HG03135 (cell line): Measurements from ENCODE around the gene PRSS38.

Source experiments
- ATAC-seq: cut with Tn5 transposase; IDR thresholded peaks from one replicate; pipeline ENCODE4 v1.9.1; 2021; ENCODE audit warnings: mild to moderate bottlenecking, moderate library complexity; ENCODE audit not compliant: unreplicated experiment

Gene PRSS38

DNA sequence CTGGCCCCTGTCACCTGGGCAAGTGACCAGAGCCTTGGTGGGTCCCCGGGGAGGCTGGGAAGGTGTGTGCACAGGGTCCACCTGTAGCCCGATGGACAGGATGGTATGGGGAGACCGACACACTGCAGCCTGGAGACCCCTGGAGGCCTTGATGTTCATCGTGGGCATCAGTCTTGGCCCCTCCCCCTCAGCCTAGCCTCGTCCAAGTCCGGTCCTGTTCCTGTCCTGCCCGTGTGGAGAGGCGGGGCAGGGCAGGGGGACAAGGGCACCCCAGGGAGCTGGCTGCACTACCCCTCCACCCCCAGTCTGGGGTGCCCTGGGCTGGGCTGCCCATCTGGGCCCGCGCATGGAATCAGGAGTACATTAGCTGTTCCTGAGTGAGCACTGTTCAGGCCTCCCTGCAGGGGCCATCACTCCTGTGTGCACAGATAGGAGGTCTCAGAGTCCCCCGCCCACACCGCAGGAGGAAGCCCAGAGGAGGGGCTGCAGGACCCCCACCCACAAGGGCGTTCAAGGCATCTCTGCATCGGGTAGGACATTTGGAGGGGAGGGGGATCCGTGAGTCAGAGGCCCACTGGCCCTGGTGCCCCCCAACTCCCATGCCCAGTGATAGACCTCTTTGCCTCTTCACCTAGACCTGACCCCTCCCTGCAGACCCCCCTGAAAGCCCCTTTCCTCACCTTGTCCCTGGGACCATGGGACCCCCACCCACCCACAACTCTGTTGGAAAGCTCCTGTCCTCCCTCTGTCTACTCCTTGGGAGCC is 69.1 kb downstream of the PRSS38 start:
- no peak for ATAC-seq

DNA sequence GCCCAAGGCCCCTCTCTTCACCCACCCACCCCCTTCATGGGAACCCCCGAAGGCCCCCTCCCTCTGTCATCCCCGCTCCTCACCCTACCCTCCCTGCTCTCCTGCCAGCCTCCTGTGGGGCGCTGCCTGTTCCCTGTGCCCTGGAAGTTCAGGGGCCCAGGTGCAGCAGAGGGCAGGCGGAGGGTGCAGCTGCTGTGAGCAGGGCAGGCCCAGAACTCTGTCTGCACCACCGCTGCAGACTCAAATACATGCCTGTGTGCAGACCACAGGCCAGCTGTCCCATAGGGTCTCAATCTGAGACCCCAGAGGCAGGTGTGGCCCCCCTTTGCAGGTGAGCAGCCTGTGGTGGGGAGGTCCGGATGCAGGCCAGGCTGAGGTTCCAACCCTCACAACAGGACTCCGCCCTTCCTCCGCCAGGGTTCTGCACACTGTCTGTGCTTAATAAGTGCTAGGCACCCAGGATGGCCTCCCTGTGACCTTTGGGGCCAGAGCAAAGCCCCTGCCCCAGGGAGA is 69.7 kb downstream of the PRSS38 start:
- no peak for ATAC-seq

DNA sequence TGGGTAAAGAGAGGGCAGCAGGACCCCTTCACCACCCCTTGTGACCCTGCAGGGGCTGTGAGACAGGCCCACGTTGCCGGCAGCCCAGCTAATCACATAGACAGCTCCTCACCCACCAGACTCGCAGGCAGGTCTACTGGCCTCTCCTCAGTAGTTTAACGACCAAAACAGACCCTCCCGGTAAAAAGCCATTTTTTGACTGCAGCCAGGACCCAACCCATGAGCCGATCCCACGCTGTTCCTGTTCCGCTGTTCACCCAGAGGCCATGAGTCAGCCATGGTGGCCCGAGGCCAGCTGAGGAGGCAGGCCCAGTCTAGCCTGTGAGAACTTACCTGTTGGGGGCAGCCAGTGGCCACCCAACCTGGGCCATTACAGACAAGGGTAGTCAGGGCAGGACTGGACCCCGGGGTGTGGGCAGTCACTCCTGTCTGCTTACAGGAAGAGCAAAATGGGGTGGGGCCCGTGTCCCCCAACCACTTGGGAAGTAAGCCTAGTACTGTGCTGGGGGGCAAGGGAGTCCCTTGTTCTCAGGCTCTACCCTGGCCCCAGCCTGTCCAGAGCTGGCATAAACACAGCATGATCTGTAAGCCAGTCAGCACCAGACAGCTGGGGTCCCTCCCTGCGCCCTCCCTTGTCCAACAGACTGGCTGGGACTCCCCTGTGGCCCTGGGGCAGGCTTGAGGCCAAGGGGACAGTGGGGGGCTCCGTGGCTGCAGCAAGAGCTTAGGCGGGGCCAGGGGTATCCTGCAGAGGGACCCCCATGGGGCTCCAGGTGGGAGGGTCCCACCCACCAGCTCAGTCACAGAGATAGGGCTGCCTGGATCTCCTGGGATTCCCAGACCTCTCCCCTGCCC is 70.4 kb downstream of the PRSS38 start:
- ATAC-seq: no peak

DNA sequence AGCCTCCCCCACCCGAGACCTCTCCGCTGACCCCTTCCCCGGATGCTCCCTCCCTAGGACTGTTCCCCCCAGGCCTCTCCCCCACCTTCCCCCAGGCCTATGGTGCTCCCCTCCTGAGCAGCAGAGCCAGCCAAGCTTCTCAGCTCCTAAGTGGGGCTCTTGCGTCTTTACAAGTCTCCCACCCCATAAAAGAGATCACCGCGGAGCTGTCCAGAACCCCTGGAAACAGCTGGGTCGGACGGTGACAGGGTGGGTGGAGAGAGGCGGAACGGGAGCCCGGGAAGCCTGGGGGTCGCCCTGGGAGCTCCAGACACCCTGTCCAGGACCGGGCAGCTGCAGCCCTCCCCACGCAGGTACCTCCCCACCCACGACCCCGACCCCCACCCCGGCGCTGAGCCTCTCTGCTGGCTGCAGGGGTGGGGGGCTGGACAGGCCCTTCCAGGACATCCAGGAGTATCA is 71.1 kb downstream of the PRSS38 start:
- no peak for ATAC-seq

DNA sequence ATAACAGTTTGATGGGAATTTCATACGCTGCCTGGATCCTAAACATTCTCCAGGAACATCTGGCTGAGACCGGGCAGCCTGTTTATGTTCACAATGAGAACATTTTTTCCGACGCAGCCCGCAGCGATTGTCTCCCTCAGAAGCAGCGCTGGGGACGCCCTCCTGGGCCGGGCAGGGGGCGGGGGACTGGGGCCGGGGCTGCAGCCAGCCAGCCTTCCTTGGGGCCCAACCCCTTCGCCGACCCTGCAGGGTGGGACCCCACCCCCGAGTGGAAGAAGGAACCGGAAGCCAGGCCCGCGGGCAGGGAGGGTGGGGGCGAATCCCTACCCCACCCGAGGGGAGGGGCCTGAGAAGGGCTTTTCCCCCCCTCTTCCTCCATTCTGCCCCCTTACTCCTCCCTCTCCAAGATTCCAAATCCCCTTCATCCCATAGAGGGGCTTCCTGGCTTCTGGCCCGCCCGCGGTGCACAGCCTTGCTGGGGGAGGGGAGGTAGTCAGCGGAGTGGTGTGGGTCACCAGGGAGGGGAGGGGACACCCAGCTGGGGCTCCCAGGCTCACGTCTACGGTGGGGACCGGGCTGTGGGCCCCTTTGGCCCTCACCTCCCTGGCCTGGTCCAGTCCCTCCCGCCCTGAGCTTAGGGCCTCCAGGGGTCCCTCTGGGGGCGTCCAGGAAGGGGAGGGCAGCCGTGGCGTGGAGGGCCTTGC is 71.7 kb downstream of the PRSS38 start:
- no peak for ATAC-seq

DNA sequence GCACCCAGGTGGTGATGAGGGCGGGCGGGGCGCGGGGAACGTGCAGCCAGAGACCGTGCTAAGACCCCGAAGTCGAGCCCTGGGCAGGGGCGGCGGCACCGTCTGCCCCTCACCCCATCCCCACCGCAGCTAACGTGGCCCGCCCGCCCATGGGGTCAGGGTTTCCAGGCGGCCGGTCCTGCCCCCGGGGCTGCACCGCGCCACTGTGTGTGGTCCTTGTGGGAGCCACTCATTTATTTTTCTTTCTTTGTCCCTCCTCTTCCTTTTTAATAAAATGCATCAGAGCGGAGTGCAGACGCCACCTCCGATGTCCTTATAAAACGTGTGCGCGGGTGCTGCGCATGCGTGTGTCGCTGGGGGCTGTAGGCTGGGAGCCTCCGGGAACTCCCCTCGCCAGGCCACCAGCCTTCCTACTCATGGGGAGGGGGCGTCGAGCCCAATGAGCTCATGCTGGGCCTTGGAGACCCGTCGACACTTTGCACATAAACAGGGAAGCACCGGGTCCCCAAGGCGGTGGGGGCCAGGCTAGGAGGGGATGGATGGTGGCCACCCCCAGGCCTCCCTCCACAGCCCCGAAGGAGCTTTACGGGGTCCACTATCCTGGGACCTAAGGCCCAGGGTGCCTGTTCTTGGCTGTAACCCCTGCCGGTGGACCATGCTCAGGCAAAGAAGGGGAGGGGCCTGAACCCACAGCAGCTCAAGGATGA is 72.4 kb downstream of the PRSS38 start:
- no peak for ATAC-seq

DNA sequence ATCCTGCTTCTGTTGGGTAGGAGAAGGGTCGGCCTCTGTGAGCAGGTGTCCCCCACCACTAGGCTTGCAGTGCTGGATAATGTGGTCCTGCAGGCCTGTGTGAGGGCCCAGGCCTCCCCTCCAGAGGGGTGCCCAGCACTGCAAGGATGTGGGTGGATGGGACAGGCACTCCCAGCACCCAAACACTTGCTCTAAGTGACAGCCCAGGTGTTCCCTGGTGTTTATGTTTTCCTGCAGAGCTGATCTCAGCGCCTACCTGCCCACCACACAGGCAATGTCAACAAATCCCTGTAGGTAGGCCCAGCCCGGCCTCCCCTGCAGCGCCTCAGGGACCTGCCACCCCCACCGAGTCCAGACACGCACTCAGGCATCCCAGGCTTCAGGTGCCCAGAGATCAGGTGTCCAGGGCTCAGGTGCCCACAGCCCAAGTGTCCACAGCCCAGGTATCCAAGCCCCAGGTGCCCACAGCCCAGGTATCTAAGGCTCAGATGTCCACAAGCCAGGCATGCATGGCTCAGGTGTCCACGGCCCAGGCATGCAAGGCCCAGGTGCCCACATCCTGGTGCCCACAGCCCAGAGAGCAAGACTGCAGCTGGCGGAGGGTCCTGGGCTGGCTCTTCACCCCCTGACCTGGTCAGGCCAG is 73.0 kb downstream of the PRSS38 start:
- no peak for ATAC-seq

DNA sequence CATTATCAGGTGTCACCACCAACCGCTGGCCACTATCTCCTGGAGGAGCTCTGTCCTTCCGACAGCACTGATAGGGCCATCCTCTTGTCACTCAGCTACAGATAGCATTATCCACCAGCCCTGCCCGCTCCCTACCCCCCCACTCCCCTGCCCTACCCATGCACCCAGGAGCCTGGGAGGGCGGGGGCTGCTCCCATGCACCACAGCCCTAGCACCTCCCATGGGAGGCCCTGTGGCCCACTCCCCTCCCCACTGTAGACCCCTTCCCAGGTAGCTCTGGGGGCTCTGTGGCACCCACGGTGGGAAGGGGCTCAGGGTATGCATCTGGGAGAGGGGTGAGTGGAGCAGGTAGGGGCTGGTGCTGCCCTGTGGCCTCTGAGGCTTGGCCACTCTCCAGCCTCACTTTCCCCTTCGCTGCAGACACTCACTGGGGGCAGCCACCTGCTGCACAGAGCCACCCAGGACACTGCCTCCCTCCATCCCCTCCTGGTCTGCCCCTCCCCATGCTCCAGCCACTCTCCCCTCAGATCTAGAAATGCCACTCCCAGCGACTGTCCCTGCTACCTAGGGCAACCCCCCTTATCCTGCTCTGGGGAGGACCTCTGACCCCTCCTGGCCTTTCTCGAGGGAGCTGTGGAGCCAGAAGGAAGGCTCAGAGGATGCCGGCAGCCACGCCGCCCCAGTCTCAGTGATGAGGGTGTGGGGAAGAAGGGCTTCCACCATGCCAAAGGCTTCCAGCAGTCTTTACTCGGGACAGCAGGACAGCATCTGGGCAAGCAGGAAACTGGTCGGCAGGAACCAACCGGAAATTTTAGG is 73.8 kb downstream of the PRSS38 start:
- no peak for ATAC-seq

DNA sequence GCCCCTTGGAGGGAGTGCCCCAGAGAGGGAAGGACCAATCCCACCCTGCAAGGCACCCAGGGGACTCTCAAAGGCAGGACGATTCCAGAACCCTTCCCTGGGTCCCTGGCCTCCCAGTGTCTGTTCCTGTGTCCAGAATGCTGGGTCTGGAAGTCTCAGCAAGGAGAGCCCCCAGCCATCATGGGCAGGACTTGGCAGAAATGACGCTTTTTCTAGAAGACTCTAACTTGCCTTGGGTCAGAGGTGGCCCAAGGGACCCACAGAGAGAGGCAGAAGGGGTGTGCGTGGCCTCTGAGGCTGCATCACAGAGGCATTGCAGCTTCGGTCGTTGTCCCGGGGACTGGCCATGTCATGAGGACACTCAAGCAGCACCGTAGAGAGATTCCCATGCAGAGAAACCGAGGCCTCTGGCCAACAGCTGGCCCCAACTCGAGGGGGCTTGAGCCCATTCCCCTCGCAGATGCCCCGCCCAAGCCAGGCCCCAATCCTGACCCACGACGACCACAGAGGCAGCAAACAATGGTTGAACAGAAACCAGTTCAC is 74.5 kb downstream of the PRSS38 start:
- no peak for ATAC-seq

DNA sequence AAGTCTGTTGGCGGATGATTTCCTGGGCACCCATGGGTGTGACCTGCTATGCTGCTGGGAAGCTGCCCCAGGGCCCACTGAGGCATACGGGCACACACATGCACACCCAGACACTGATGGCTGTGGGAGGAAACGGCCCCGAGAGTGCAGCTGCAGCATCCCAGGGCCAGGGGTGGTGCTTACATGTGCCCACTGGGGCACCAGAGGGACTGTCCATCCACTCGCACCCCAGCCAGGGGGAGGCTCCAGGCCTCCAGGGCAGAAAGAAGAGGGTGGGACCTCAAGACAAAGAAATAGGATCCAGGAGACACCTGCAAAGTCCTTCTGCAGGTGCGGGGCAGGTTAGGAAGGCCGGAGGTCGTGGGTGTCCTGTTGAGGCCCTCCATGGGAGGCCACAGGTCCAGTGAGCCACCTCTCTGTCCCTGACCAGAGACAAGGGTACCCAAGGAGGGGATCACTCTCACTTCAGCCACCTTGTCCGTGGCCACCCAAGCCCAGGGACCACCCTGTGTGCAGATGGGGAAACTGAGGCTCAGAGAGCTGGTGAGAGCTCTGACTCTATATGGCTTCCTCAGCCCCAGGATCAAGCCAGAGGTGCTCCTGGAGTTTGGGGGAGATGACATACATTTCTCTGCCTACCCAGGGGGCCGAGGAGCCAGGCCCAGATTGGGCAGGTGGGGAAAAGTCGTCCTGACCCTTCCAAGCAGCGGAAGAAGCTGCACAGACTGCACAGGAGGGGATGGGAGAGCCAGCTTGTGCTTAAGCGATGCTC is 75.2 kb downstream of the PRSS38 start:
- ATAC-seq: no peak

DNA sequence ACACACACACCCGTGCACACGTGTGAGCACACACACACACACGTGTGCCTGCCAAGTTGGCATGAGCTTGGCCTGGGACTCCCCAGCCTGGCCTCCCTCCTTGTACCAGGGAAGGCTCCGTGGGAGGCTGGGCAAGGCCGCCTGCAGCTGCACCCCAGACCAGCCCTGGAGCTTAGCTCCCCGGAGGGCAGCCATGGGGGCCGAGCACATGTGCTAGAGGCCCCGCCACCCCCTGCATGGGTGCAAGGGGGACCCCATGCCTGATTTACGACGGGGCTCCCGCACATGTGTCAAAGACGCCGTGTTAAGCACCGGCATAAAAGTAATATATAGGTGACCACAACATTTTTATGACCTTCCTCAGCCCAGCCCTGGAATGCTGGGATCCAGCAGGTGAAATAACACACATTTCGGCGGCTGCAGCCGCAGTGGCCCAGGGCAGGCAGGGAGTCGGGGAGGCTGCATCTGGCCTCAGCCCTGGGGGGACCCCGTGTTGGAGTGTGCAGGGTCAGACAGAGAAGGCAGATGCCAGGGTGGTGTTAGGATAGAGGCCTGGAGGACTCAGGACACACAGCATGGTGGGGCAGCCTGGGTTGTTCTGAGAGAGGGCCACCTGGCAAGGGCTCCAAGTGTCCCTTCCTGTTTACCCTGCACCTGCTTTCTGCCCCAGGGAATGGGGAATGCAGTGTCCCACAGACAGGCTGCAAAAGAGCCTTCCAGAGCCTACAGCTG is 75.9 kb downstream of the PRSS38 start:
- no peak for ATAC-seq

DNA sequence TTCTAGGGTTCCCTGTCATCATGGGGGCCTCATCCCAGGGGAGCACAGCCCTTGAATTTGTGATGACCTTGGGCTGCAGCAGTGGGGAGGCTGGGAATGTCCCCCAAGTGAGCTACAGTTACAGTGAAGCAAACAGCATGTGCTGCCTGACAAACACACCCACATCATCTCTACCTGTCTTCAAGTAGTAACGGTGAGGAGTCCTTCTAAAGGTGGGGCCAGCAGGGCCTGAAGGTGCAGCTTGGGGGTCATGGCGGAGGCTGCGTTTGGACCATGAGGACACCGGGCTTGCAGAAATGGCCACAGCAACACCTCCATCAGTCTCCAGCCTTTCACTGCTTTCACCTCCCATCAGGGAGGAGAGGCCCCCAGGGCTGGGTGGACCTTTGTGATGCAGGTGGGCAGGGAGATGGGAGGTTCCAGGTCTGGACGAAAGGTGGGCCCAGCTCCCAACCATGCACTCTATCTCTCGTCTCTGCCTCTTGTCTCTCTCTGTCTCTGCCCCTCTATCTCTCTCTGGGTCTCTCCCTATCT is 76.5 kb downstream of the PRSS38 start:
- no peak for ATAC-seq

DNA sequence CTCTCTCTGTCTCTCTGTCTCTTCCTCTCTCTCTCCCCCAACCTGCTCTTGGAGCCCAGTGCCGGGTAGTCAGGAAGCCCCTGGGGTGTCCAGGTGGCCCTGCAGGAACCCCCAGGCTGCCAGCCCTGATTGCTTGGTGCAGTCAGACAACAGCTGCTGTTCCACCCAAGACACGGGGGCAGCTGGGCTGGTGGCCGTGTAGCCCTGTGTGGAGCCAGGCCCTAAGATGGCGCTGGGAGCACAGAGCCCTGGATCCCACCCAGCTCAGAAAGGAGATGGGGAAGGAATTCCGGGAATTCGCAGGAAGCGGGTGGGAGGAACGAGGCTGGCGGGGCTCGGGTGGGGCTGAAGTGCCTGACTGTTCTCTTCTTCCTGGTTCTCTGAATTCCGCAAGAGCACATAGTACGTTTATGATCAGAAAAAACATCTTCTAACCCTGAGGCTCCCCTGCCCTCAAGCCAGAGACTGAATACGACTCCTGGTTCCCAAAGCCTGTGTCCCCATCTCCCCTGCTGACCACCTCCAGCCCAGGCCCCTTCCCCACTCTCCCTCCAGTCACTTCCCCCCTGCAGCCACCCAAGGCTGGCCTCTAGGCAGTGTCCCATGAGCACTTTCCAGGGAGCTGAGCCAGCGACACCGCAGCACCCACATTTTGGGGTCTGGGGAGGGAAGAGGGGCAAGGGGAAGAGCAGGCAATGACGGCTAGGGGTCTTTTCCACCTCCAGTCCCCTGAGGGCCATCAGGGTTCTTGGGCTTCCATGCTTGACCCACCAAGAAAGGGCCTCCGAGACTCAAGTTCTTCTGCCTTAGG is 77.2 kb downstream of the PRSS38 start:
- no peak for ATAC-seq

DNA sequence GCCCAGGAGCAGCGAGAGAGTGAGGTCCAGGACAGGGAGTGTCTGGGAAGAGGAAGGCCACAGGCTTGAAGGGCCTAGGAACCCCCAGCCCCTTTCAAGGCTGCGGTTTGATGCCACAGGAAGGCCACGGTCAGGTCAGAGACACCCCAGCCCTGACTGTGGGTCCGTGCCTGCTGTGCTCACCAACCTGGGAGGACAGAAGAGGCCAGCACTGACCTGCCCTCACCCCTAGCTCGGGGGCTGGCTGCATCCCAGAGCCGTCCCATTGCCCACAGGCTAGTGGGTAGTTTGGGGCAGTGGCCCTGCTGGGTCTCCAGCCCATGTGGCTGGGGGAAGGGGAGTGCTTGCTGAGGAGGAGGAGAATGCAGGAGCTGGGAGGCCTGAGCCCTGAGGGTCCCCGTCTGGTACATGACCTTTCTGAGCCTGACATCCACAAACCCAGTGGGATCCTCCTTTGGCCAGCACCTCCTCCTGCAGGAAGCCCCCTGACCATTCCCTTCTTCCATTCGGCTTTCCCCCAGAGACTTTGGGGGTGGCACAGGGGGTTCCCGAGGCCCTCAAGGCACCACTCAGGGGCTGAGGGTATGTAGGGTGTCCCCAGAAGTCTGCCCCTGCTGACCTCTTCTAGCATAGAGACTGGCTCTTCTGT is 77.9 kb downstream of the PRSS38 start:
- ATAC-seq: no peak

DNA sequence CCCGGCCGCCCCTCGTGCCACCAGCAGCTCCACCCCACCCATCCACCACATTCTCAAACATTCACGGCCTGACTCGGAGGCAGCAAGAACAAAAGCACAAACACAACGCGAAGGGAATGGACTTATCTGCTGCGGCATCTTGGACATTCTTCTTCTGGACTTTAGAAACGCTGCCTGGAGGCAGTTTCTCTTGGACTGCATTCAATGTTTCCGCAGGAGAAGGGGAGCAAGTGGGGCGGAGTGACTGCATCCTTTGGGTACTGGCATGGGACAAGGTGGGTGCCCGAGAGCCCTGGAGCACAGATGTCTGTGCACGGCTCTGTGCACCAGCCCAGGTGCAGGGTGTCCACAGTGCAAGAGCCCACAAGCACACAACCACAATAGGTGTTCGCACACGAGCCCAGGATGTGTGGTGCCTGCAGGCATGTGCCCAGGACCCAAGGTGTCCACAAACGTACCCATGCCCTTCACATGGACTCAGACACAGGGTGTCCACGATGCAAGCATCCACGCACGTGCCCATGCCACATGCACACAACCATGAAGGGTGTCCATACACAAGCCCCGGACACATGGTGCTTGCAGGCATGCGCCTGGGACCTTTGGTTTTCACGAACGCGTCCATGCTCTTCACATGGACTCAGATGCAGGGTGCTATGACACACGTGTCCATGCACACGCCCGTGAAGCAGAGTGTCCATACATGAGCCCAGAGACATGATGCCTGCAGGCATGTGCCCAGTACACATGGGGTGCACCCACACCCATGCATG is 78.7 kb downstream of the PRSS38 start:
- ATAC-seq: no peak
